ENCODE results near the gene PGM2L1.

DNA sequence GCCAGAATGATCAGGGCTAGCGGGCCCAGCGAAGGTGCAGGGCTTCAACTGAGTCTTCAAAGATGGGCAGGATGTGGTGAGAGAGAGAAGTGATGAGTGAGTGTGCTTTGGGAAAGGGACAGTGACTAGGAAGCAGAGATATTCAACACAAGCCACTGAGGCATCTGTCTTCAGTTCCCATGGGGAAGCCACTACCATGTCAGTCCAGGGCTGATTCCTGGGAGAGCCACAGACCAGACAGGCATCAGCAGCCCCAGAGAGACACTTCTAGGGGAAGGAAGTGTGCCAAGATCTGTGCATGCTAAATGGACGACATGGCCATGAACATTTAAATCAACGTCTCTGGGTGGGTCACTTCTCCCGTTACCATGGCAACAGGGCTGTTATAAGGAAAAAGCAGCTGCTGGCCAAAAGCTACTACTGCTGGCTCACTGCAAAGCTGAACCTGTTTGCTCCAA, 115.3 kb downstream of the PGM2L1 start:
- TF ChIP-seq EZH2 (conservative IDR thresholded peaks at IDR 0.05; ENCODE audit: low read depth, low read length) (no peak), POLR2AphosphoS5 (IDR thresholded peaks at IDR 0.05; ENCODE audit: low read depth, low read length) (no peak), MIER3 (CRISPR knock-in tag; IDR thresholded peaks at IDR 0.05; ENCODE audit: borderline replicate concordance) (no peak), KDM5B (CRISPR knock-in tag; IDR thresholded peaks at IDR 0.05; ENCODE audit: borderline replicate concordance) (no peak), PTBP1 (IDR thresholded peaks at IDR 0.05; ENCODE audit: low read depth, low read length, poor library complexity, severe bottlenecking) (no peak), ZFP1 (CRISPR knock-in tag; IDR thresholded peaks at IDR 0.05) (no peak), FOXA3 (CRISPR knock-in tag; IDR thresholded peaks at IDR 0.05) (no peak), MAZ (IDR thresholded peaks at IDR 0.05; ENCODE audit: borderline replicate concordance, low read depth, low read length) (no peak), MAZ (CRISPR knock-in tag; IDR thresholded peaks at IDR 0.05; ENCODE audit: low read depth) (no peak)
- TF ChIP-seq, protein P1, sequence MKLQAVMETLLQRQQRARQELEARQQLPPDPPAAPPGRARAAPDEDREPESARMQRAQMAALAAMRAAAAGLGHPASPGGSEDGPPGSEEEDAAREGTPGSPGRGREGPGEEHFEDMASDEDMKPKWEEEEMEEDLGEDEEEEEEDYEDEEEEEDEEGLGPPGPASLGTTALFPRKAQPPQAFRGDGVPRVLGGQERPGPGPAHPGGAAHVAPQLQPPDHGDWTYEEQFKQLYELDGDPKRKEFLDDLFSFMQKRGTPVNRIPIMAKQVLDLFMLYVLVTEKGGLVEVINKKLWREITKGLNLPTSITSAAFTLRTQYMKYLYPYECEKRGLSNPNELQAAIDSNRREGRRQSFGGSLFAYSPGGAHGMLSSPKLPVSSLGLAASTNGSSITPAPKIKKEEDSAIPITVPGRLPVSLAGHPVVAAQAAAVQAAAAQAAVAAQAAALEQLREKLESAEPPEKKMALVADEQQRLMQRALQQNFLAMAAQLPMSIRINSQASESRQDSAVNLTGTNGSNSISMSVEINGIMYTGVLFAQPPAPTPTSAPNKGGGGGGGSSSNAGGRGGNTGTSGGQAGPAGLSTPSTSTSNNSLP (IDR thresholded peaks at IDR 0.05; ENCODE audit: low read depth, low read length): no peak
- TF ChIP-seq, protein P2, sequence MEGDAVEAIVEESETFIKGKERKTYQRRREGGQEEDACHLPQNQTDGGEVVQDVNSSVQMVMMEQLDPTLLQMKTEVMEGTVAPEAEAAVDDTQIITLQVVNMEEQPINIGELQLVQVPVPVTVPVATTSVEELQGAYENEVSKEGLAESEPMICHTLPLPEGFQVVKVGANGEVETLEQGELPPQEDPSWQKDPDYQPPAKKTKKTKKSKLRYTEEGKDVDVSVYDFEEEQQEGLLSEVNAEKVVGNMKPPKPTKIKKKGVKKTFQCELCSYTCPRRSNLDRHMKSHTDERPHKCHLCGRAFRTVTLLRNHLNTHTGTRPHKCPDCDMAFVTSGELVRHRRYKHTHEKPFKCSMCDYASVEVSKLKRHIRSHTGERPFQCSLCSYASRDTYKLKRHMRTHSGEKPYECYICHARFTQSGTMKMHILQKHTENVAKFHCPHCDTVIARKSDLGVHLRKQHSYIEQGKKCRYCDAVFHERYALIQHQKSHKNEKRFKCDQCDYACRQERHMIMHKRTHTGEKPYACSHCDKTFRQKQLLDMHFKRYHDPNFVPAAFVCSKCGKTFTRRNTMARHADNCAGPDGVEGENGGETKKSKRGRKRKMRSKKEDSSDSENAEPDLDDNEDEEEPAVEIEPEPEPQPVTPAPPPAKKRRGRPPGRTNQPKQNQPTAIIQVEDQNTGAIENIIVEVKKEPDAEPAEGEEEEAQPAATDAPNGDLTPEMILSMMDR (CRISPR knock-in tag; IDR thresholded peaks at IDR 0.05): no peak
- TF ChIP-seq, protein P3, sequence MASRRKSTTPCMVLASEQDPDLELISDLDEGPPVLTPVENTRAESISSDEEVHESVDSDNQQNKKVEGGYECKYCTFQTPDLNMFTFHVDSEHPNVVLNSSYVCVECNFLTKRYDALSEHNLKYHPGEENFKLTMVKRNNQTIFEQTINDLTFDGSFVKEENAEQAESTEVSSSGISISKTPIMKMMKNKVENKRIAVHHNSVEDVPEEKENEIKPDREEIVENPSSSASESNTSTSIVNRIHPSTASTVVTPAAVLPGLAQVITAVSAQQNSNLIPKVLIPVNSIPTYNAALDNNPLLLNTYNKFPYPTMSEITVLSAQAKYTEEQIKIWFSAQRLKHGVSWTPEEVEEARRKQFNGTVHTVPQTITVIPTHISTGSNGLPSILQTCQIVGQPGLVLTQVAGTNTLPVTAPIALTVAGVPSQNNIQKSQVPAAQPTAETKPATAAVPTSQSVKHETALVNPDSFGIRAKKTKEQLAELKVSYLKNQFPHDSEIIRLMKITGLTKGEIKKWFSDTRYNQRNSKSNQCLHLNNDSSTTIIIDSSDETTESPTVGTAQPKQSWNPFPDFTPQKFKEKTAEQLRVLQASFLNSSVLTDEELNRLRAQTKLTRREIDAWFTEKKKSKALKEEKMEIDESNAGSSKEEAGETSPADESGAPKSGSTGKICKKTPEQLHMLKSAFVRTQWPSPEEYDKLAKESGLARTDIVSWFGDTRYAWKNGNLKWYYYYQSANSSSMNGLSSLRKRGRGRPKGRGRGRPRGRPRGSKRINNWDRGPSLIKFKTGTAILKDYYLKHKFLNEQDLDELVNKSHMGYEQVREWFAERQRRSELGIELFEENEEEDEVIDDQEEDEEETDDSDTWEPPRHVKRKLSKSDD (CRISPR knock-in tag; IDR thresholded peaks at IDR 0.05; ENCODE audit: low read depth): no peak
- TF ChIP-seq, protein P4, sequence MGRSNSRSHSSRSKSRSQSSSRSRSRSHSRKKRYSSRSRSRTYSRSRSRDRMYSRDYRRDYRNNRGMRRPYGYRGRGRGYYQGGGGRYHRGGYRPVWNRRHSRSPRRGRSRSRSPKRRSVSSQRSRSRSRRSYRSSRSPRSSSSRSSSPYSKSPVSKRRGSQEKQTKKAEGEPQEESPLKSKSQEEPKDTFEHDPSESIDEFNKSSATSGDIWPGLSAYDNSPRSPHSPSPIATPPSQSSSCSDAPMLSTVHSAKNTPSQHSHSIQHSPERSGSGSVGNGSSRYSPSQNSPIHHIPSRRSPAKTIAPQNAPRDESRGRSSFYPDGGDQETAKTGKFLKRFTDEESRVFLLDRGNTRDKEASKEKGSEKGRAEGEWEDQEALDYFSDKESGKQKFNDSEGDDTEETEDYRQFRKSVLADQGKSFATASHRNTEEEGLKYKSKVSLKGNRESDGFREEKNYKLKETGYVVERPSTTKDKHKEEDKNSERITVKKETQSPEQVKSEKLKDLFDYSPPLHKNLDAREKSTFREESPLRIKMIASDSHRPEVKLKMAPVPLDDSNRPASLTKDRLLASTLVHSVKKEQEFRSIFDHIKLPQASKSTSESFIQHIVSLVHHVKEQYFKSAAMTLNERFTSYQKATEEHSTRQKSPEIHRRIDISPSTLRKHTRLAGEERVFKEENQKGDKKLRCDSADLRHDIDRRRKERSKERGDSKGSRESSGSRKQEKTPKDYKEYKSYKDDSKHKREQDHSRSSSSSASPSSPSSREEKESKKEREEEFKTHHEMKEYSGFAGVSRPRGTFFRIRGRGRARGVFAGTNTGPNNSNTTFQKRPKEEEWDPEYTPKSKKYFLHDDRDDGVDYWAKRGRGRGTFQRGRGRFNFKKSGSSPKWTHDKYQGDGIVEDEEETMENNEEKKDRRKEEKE (IDR thresholded peaks at IDR 0.05): no peak
- TF ChIP-seq, protein P5, sequence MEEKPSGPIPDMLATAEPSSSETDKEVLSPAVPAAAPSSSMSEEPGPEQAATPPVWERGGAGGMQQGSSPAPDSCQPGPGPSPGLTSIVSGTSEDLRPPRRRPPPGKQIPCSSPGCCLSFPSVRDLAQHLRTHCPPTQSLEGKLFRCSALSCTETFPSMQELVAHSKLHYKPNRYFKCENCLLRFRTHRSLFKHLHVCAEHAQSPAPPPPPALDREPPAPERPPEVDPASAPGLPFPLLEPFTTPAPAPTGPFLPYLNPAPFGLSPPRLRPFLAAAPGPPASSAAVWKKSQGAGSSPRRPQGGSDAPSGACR (CRISPR knock-in tag; IDR thresholded peaks at IDR 0.05): no peak
